Neuronal stem cell (in vitro differentiated cells): ENCODE measurements around the gene ZFP69. TPM values are rescaled to one million over a fixed set of nuclear protein-coding genes. Genes with fewer than 3 reads are reported as not detected.

Source experiments
- DNase-seq: peaks from one replicate; pipeline ENCODE4 v3.0.0-alpha.2; 2013; ENCODE audit warnings: low spot score
- H2AFZ ChIP-seq: one replicate; pipeline ENCODE4 v1.6.1; 2013; ENCODE audit warnings: mild to moderate bottlenecking, low read length, inconsistent platforms
- H2AK5ac ChIP-seq: 2 replicates; pipeline ENCODE4 v1.6.1; 2013; ENCODE audit warnings: low read depth, mild to moderate bottlenecking, inconsistent platforms, low read length, moderate library complexity, mixed read lengths
- H2BK120ac ChIP-seq: 2 replicates; pipeline ENCODE4 v1.6.1; 2013; ENCODE audit warnings: low read depth, mild to moderate bottlenecking, inconsistent platforms, low read length, moderate library complexity, mixed read lengths
- H2BK12ac ChIP-seq: one replicate; pipeline ENCODE4 v1.6.1; 2013; ENCODE audit warnings: low read length, inconsistent platforms
- H2BK15ac ChIP-seq: 2 replicates; pipeline ENCODE4 v1.6.1; 2013; ENCODE audit warnings: mild to moderate bottlenecking, low read length, inconsistent platforms, mixed read lengths
- H2BK5ac ChIP-seq: one replicate; pipeline ENCODE4 v1.6.1; 2013; ENCODE audit warnings: inconsistent platforms, mild to moderate bottlenecking, low read length, moderate library complexity
- H3K14ac ChIP-seq: one replicate; pipeline ENCODE4 v1.6.1; 2013; ENCODE audit warnings: low read length, inconsistent platforms
- H3K18ac ChIP-seq: 2 replicates; pipeline ENCODE4 v1.6.1; 2013; ENCODE audit warnings: low read length, inconsistent platforms
- H3K23ac ChIP-seq: 2 replicates; pipeline ENCODE4 v1.6.1; 2013; ENCODE audit warnings: low read depth, mild to moderate bottlenecking, mixed read lengths, low read length, inconsistent platforms; ENCODE audit not compliant: poor library complexity
- H3K27ac ChIP-seq: replicated peaks from 3 replicates; pipeline ENCODE4 v1.5.1; 2013; ENCODE audit warnings: low read length, inconsistent platforms
- H3K27me3 ChIP-seq, 3 experiments: 2 replicates each; pipeline ENCODE4 v1.6.1; 2013; ENCODE audit warnings: low read length in 3 of 3, mild to moderate bottlenecking in 2 of 3, inconsistent platforms in 1 of 3, low read depth in 1 of 3, mixed read lengths in 1 of 3, moderate library complexity in 1 of 3; ENCODE audit not compliant: control insufficient read depth in 3 of 3, insufficient read depth in 3 of 3
- H3K36me3 ChIP-seq, 2 donors: replicated peaks in 1 of 2; 2 replicates each; pipeline ENCODE4 v1.6.1; 2013; ENCODE audit warnings: low read length in 2 of 2; ENCODE audit not compliant: control insufficient read depth in 2 of 2, insufficient read depth in 2 of 2
- H3K4ac ChIP-seq: 2 replicates; pipeline ENCODE4 v1.6.1; 2013; ENCODE audit warnings: inconsistent platforms, mild to moderate bottlenecking, low read length, moderate library complexity
- H3K4me1 ChIP-seq, 2 donors: 1 replicate in 1 of 2; 2 replicates in 1 of 2; pipeline ENCODE4 v1.6.1; 2013; ENCODE audit warnings: low read length in 2 of 2, low read depth in 1 of 2; ENCODE audit not compliant: control insufficient read depth in 2 of 2, insufficient read depth in 1 of 2
- H3K4me2 ChIP-seq: one replicate; pipeline ENCODE4 v1.6.1; 2013; ENCODE audit warnings: mild to moderate bottlenecking, low read length, inconsistent platforms; ENCODE audit not compliant: insufficient read depth, poor library complexity, severe bottlenecking
- H3K4me3 ChIP-seq, 2 donors: 2 replicates each; pipeline ENCODE4 v1.5.1; 2013; ENCODE audit warnings: low read length in 2 of 2, mild to moderate bottlenecking in 2 of 2, inconsistent platforms in 1 of 2, moderate library complexity in 1 of 2
- H3K79me1 ChIP-seq: one replicate; pipeline ENCODE4 v1.6.1; 2013; ENCODE audit warnings: low read depth, mild to moderate bottlenecking, inconsistent platforms, low read length, moderate library complexity
- H3K9ac ChIP-seq: one replicate; pipeline ENCODE4 v1.6.1; 2013; ENCODE audit warnings: mild to moderate bottlenecking, low read depth, low read length, inconsistent platforms; ENCODE audit not compliant: poor library complexity
- H3K9me3 ChIP-seq, 2 donors: replicated peaks in 1 of 2; 2 replicates each; pipeline versions ENCODE3 to v1.6.1; 2013; ENCODE audit warnings: low read length in 2 of 2, mild to moderate bottlenecking in 2 of 2, inconsistent platforms in 1 of 2, low read depth in 1 of 2, mixed read lengths in 1 of 2, moderate library complexity in 1 of 2; ENCODE audit not compliant: control insufficient read depth in 2 of 2, insufficient read depth in 1 of 2
- H4K8ac ChIP-seq: one replicate; pipeline ENCODE4 v1.6.1; 2013; ENCODE audit warnings: low read depth, mild to moderate bottlenecking, inconsistent platforms, low read length, moderate library complexity
- H4K91ac ChIP-seq: one replicate; pipeline ENCODE4 v1.6.1; 2013; ENCODE audit warnings: low read length, low read depth, mild to moderate bottlenecking, inconsistent platforms; ENCODE audit not compliant: poor library complexity
- WGBS, 2 donors: extraction: QIAGEN DNeasy Blood & Tissue Kit; methylation state at CpG; one replicate each; pipeline ENCODE4 v1.1.7; 2013; ENCODE audit warnings: missing lambda C conversion rate in 2 of 2, mixed read lengths in 1 of 2; ENCODE audit not compliant: insufficient read length in 2 of 2, insufficient replicate concordance in 1 of 2; ENCODE audit errors: extremely low coverage in 2 of 2; 5-methylcytosine and 5-hydroxymethylcytosine counted together
- polyA plus RNA-seq, 2 experiments: library from polyadenylated mRNA; stranded (reverse); fragments of 200-250 nt; gene quantifications; one replicate each; pipeline ENCODE4 v1.2.3, GENCODE V29; 2013

ZFP69 gene
- polyA plus RNA-seq (2013, experiment 1 of 2), result 3.7 TPM
- polyA plus RNA-seq (2013, experiment 2 of 2), result 4.4 TPM

- peak within 1 kb of the TSS; percentile 90 for H3K18ac ChIP-seq
- peak; percentile 56 for DNase-seq
- H3K9ac ChIP-seq, result peak within 1 kb of the TSS; percentile 64
- no peak within 1 kb of the TSS for H2BK12ac ChIP-seq
- no peak within 1 kb of the TSS for H2BK15ac ChIP-seq
- H4K8ac ChIP-seq, result no peak within 1 kb of the TSS
- no peak within 1 kb of the TSS for H2BK120ac ChIP-seq
- peak within 1 kb of the TSS; percentile 26 for H3K4ac ChIP-seq
- no CpG with 5 or more reads among the region's 65 CpGs for WGBS, 2 donors
- peaks cover 2 to 22% of the 10 kb centered on the region in 2 donors for H3K36me3 ChIP-seq
- H3K23ac ChIP-seq, result peak within 1 kb of the TSS; percentile 83
- H2AK5ac ChIP-seq, result no peak within 1 kb of the TSS
- H4K91ac ChIP-seq, result no peak within 1 kb of the TSS
- H3K4me1 ChIP-seq, result peaks cover 0 to 4% of the 10 kb centered on the region in 2 donors
- no peaks in the 10 kb centered on the region for H3K79me1 ChIP-seq
- peaks cover 0 to 61% of the 10 kb centered on the region in 2 donors for H3K9me3 ChIP-seq
- no peak within 1 kb of the TSS for H2BK5ac ChIP-seq
- no peaks in the 10 kb centered on the region for H3K27me3 ChIP-seq
- peak within 1 kb of the TSS; percentile 89 for H3K4me2 ChIP-seq
- H3K14ac ChIP-seq, result no peak within 1 kb of the TSS
- H3K4me3 ChIP-seq, result peak within 1 kb of the TSS; percentile 63 to 90
- no peak within 1 kb of the TSS for H3K27ac ChIP-seq
- peak within 1 kb of the TSS; percentile 98 for H2AFZ ChIP-seq
These were observed at the start of gene ZFP69 for GRCh38 chr1:40476924-40477677. Gene ZFP69 (plus strand): TSS chr1:40477290. CDS start chr1:40479362, 2,072 bp downstream.

- no peak overlapping the region for H3K27ac ChIP-seq
- H3K27me3 ChIP-seq, result no peaks in the 10 kb centered on the region
- no peak overlapping the region for H3K9ac ChIP-seq
- H3K79me1 ChIP-seq, result no peaks in the 10 kb centered on the region
- H2AK5ac ChIP-seq, result no peak overlapping the region
- H3K18ac ChIP-seq, result no peak overlapping the region
- no peak overlapping the region for H4K91ac ChIP-seq
- no peak overlapping the region for H3K4ac ChIP-seq
- H4K8ac ChIP-seq, result no peak overlapping the region
- no peak overlapping the region for H2BK12ac ChIP-seq
- DNase-seq, result no peak
- no peak overlapping the region for H3K4me3 ChIP-seq
- H2BK15ac ChIP-seq, result no peak overlapping the region
- H3K4me1 ChIP-seq, result no peaks in the 10 kb centered on the region
- no peaks in the 10 kb centered on the region for H3K36me3 ChIP-seq
- no peak overlapping the region for H3K23ac ChIP-seq
- H3K9me3 ChIP-seq, result no peaks in the 10 kb centered on the region
- H3K14ac ChIP-seq, result no peak overlapping the region
- no peak overlapping the region for H3K4me2 ChIP-seq
- H2AFZ ChIP-seq, result no peak overlapping the region
- H2BK120ac ChIP-seq, result no peak overlapping the region
- H2BK5ac ChIP-seq, result no peak overlapping the region
These were observed 45.7 kb upstream of the ZFP69 start for GRCh38 chr1:40431385-40431784.

- Histone ChIP-seq H3K18ac (no peak overlapping the region), H3K27ac (no peak overlapping the region), H3K27me3 (no peaks in the 10 kb centered on the region), H3K4ac (no peak overlapping the region), H3K9ac (no peak overlapping the region), H3K4me2 (no peak overlapping the region), H3K14ac (no peak overlapping the region), H2BK15ac (no peak overlapping the region), H2BK12ac (no peak overlapping the region), H3K9me3 (no peaks in the 10 kb centered on the region), H3K23ac (no peak overlapping the region), H3K36me3 (no peaks in the 10 kb centered on the region), H3K4me1 (no peaks in the 10 kb centered on the region), H3K4me3 (no peak overlapping the region), H2BK120ac (no peak overlapping the region), H4K91ac (no peak overlapping the region), H2AK5ac (no peak overlapping the region), H3K79me1 (no peaks in the 10 kb centered on the region), H2BK5ac (no peak overlapping the region), H4K8ac (no peak overlapping the region), H2AFZ (no peak overlapping the region)
- no peak for DNase-seq
- no CpG with 5 or more reads among the region's 3 CpGs for WGBS, 2 donors
These were observed 44.3 kb upstream of the ZFP69 start for GRCh38 chr1:40432644-40433390.

- Histone ChIP-seq H3K79me1 (no peaks in the 10 kb centered on the region), H3K27ac (no peak overlapping the region), H3K18ac (no peak overlapping the region), H2AFZ (no peak overlapping the region), H3K4me2 (no peak overlapping the region), H3K9ac (no peak overlapping the region), H2BK120ac (no peak overlapping the region), H2AK5ac (no peak overlapping the region), H3K9me3 (no peaks in the 10 kb centered on the region), H3K4ac (no peak overlapping the region), H2BK15ac (no peak overlapping the region), H3K27me3 (no peaks in the 10 kb centered on the region), H2BK5ac (no peak overlapping the region), H3K4me1 (no peaks in the 10 kb centered on the region), H4K8ac (no peak overlapping the region), H3K14ac (no peak overlapping the region), H2BK12ac (no peak overlapping the region), H4K91ac (no peak overlapping the region), H3K36me3 (no peaks in the 10 kb centered on the region), H3K23ac (no peak overlapping the region), H3K4me3 (no peak overlapping the region)
- DNase-seq, result no peak
- WGBS, 2 donors, result no CpG with 5 or more reads among the region's 5 CpGs
These were observed 41.6 kb upstream of the ZFP69 start for GRCh38 chr1:40435471-40435870.
